ENCODE results near the gene SMAD7.

Gene SMAD7

GRCh38 chr18:48900469-48900868, 50.3 kb downstream of the SMAD7 start:
- in situ Hi-C loops (cut with HindIII; ENCODE audit: low sequenced_read_pairs), result no loop called here

GRCh38 chr18:48899558-48900174, 51.1 kb downstream of the SMAD7 start:
- in situ Hi-C loops (cut with HindIII; ENCODE audit: low sequenced_read_pairs), result no loop called here

GRCh38 chr18:48898521-48898920, 52.2 kb downstream of the SMAD7 start:
- in situ Hi-C loops (cut with HindIII; ENCODE audit: low sequenced_read_pairs), result no loop called here

DNA sequence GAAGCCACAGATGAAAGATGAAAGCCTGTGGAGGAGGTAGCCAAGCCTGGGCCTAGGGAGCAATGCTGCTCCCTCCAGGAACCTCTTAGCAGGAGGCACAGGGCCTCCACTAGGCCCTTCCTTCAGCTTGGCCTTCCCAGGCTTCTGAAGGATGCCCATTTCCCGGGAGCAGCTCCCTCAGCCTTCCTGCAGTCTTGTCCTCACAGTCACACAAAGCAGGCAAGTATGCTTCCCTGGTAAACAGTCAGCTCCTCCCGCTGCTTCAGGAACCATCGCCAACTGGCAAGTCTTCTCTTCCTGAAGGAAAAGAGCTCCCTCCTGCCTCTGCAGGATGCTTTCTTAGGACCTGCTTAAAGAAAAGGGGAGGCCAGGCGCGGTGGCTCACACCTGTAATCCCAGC, 53.2 kb downstream of the SMAD7 start:
- in situ Hi-C loops (cut with HindIII; ENCODE audit: low sequenced_read_pairs), result no loop called here

- in situ Hi-C loops (cut with HindIII; ENCODE audit: low sequenced_read_pairs), result no loop called here
Observed at GRCh38 chr18:48896875-48897511, 53.8 kb downstream of the SMAD7 start.

- in situ Hi-C loops (cut with HindIII; ENCODE audit: low sequenced_read_pairs), result no loop called here
Observed at GRCh38 chr18:48896326-48896874, 54.4 kb downstream of the SMAD7 start.

- in situ Hi-C loops (cut with HindIII; ENCODE audit: low sequenced_read_pairs), result no loop called here
Observed at GRCh38 chr18:48894799-48895346, 55.9 kb downstream of the SMAD7 start.

- in situ Hi-C loops (cut with HindIII; ENCODE audit: low sequenced_read_pairs), result no loop called here
Observed at GRCh38 chr18:48893608-48894600, 56.9 kb downstream of the SMAD7 start.

DNA sequence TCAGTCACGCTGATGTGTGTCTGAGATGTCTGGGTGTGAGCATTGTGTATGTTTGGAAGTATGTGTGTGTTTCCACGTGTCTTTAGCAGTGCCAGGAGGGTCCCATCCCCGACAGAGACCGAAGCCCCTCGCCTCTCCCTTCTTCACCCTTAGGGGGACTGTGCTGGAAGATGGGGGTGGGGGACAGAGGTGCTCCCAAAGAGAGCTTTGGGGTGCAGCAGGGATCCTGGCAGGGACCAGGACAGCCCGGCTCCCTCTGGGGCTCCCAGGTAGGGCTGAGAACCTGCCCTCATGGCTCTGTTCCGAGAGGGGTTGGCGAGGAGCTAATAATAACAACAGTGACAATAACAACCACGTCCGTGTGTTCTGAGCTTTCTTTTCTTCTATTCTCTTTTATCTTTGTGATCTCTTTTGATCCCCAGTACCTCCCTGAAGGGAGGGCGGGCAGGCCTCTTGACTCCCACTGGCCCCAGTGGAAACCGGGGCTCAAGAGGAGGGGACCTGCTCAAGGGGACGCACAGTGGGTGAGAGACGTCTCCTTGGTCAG, 57.6 kb downstream of the SMAD7 start:
- in situ Hi-C loops (cut with HindIII; ENCODE audit: low sequenced_read_pairs), result no loop called here

GRCh38 chr18:48892146-48892855, 58.5 kb downstream of the SMAD7 start:
- in situ Hi-C loops (cut with HindIII; ENCODE audit: low sequenced_read_pairs), result no loop called here

DNA sequence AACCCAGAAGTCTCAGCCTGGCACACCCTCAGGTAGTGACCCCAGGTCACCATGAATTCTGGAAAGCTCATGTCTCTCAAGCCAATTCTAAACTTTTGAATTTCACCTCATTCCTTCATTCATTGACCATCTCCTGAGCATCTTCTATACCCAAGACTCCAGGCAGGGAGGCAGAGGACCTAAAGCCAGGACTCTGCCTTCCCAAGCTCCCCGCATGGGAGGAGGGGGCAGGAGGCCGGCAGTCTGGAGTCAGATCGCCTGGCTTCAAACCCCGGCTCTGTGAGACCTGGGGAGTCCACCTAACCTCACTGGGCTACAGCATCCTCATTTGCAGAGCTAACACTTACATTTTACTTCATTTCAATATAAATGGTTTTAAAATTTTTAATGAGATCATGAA, 59.0 kb downstream of the SMAD7 start:
- in situ Hi-C loops (cut with HindIII; ENCODE audit: low sequenced_read_pairs), result no loop called here

GRCh38 chr18:48889981-48890762, 60.6 kb downstream of the SMAD7 start:
- in situ Hi-C loops (cut with HindIII; ENCODE audit: low sequenced_read_pairs), result no loop called here

- in situ Hi-C loops (cut with HindIII; ENCODE audit: low sequenced_read_pairs), result no loop called here
Observed at GRCh38 chr18:48889115-48889941, 61.4 kb downstream of the SMAD7 start.

- in situ Hi-C loops (cut with HindIII; ENCODE audit: low sequenced_read_pairs), result no loop called here
Observed at GRCh38 chr18:48888773-48889080, 62.0 kb downstream of the SMAD7 start.

DNA sequence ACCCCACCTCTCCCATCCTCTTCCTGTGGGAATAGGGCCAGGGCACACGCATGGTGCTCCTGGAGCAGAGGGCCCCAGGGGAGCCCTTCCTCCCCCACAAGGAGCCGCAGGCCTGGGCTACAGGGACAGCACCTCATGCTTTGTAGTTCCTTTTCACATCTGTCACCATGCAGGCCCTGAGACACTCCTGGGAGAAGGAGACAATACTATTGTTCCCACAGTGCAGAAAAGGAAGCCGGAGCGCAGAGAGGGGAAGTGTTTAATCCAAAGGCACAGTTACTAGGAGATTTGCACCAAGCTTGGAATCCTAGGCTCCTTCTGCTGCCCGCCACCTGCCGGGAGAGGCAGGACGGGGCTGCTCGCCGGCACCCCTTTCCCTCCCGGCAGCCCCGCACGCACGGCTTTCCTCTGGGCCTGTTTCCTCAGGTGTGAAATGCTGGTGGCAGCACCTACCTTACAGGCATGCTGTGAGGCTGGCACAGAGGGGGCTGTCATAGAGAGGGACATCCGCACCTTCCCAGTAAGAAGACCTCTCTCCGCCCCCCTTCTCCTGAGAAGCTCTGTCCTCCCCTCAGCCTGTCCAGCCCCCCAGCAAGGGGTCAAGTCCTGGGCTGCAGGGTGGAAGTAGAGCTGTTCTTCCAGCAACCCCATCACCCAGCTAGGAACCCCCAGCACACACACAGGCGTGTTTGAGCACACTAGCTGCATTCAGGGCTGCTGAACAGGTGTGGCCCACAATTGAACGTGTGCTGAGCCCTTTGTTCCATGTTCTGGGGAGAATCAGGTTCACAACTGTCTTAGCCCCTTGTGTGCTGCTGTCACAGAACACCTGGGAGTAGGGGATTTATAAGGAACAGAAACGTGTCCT, 62.6 kb downstream of the SMAD7 start:
- in situ Hi-C loops (cut with HindIII; ENCODE audit: low sequenced_read_pairs), result no loop called here

DNA sequence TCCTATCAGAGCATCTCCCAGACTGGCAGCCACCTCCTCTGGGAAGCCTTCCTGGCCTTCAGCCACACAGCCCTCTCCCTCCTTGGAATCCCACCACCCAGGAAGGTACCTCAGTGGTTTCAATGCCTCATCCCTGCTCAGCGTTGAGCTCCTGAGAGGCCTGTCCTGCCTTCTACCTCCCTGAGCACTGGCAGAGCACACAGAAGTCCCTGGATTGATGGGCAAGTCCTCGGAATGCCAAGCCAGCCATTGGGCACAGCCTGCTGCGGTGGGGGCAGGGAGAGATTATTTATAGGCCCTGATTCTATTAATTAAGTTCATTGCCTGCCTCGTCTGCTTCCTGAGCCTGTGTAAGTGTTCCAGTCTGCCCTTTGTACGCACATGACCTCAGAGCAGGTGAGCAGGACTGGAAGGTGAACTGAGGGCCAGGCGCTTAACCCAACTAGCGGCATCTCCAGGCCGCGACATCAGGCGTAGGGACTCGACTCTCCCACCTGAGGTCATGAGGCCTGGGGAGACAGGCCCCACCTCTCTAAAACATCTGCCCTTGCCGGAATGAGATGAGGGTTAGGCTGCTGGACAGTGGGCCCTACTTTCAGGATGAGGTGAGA, 63.4 kb downstream of the SMAD7 start:
- in situ Hi-C loops (cut with HindIII; ENCODE audit: low sequenced_read_pairs), result no loop called here

DNA sequence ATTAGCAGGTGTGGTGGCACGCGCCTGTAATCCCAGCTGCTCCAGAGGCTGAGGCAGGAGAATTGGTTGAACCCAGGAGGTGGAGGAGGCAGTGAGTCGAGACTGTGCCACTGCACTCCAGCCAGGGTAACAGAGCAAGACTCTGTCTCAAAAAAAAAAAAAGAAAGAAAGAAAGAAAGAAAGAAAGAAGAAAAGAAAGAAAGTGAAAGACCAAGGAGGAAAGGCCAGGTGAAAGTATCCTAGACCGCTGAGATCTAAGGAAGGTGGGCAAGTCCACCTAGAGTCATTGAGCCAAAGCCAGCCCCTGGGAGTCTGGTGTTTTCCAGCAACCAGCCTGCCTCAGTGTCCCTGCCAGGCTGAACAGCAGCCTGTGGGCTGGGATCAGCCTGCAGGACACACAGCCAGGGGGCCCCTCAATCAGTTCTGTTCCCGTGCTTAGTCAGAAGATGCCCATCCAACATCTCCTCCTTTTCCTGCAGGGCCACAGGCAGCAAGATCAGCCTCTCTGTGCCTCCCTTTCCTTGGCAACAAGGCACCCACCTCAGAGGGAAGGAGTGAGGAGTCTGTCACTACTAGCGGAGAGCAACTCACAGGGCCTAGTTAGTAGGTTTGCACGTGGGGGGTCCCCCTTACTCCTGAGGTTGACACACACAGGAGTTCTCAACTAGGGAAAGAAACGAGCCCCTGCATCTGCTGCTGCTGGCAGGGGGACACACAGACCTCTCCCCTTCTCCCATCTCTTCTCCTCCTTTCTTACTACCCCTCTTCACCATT, 64.1 kb downstream of the SMAD7 start:
- in situ Hi-C loops (cut with HindIII; ENCODE audit: low sequenced_read_pairs), result no loop called here
